Transverse colon (tissue), 3 donors: ENCODE data around the gene RUNX3.

ENCODE experiments used
- CTCF ChIP-seq, 5 experiments: fragments of 200-600 bp in 3 of 5; fragments of 450-650 bp in 2 of 5; sonication (generic) in 3 of 5; IDR thresholded peaks; 1 replicate in 2 of 5; 2 replicates in 3 of 5; pipeline ENCODE4 v1.5.1; 2016 to 2017; ENCODE audit warnings: antibody characterized with exemption in 5 of 5, inconsistent platforms in 3 of 5, mild to moderate bottlenecking in 2 of 5, moderate library complexity in 1 of 5
- EP300 ChIP-seq: sonication (generic); formaldehyde crosslinking; IDR thresholded peaks from one replicate; pipeline ENCODE4 v1.6.1; 2017; ENCODE audit warnings: antibody characterized with exemption, low read depth
- POLR2A ChIP-seq: fragments of 450-650 bp; IDR thresholded peaks from one replicate; pipeline ENCODE4 v1.6.1; 2016; ENCODE audit warnings: antibody characterized with exemption, mild to moderate bottlenecking, moderate library complexity

DNA sequence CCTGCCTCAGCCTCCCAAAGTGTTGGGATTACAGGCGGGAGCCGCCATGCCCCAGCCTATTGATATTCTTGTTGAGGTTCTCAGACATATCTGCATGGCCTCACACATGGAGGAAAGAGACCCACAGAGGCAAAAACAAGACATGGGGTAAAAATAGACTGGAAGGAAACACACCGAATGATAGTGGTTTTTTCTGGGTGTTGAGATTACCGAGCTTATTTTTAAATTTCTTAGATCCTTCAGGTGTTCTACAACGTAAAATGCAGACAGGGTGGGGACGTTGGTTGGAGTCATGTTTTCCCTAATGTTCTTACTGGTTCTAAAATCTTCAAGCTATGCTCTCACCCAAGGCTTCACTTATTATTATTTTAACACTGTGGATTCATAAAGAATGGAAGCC is 23.9 kb upstream of the RUNX3 start:
- TF ChIP-seq POLR2A (no peak), CTCF (IDR thresholded peaks at IDR 0.05) (no peak), EP300 (no peak)
